ENCODE results near the gene UAP1L1.
A peak's percentile ranks its signal among the peaks of the same experiment; 100 is the strongest.
"Not testable (repeated sequence)": the region's sequence is repeated elsewhere in the genome, so short reads cannot be mapped to it uniquely, and the experiment has no call there.

Gene UAP1L1

DNA sequence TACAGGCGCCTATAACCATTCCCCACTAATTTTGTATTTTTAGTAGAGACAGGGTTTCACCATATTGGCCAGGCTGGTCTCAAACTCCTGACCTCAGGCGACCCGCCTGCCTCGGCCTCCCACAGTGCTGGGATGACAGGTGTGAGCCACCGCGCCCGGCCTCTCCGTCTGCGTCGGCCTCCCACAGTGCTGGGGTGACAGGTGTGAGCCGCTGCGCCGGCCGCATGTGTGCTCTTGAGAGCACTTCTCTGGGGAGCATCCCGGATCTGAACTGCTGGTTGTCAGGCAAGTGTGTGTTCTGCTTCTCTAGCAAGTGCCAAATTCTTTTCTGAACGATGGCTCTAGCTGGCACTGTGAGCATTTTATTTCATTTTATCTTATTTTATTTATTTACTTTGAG is 19.8 kb upstream of the UAP1L1 start:
- no peak for DNase-seq

DNA sequence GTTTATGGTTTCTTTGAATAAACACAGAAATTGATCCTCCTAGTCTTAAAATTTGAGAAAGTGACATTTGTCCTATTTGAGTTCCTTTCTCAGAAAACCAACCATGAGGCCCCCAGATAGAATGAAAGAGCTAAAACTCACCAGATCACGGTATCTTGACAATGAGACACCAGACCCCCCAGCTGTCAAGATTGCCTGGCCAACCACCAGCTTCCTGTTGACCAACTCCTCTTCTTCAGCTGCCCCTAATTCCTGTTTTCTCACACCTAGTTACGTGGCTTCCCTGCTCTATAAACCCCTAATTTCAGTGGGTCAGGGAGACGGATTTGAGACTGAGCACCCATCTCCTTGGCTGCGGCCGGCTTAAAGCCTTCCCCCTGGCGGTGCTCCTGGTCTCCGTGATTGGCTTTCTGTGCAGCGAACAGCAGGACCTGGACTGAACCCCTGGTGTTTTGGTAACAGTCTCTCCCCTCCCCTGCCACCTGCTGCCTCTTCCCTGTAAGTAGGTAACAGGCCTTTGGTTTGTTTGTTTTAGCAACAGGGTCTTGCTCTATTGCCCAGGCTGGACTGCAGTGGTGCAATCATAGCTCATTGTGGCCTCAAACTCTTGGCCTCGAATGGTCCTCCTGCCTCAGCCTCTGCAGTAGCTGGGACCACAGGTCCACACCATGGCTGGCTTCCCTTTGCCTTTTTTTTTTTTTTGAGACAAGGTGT is 18.6 kb upstream of the UAP1L1 start:
- no peak for DNase-seq

GRCh38 chr9:137062384-137062783 is 14.9 kb upstream of the UAP1L1 start:
- no peak for DNase-seq

DNA sequence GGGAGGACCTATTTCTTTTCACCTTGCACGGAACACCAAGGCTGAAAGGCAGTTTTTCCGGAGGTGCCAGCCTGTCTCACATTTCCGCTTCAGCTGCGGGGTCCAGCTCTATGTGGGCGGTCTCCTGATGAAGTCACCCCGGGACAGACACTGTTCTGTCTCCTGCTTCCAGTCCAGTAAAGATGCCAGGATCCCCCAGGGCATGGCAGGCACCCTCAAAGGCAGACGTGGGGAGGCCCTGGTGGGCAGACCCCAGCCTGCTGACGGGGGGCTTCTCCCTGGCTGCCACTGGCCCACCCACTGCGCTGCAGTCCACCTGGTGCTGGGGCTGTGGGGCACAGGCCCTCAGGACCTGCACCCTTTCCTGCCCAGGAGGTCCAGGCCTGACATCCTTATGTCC is 14.5 kb upstream of the UAP1L1 start:
- DNase-seq, result not testable (repeated sequence)

DNA sequence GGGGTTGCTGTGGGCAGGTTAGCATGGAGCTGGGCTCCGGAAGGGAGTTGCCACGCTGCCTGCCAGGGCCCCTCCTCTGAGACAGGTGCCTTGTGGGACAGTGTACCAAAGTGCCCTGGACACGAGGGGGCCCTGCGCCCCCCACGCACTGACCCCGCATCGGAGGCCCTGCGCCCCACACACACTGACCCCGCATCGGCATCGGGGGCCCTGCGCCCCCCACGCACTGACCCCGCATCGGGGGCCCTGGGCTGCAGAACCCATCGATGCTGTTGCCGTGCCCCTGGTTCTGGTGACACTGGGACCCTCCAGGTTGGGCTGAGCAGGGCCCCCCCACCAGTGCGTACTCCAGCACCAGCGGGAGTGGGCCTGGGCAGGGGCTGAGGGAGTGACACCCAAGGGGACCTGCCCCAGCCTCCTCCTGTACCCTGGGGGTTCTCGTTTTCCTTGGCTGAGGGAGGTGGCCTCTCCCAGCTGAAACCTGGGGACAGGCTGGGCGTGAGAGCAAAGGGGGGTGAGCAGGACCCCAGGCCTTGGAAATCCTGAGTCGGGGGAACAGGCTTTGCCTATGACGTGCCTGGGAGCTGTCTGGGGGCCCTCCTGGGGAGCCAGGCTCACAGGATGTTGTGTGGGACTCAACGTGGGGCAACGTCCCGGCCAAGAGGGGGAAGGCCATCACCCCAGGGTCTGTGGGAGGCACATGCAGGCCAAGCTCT is 13.8 kb upstream of the UAP1L1 start:
- DNase-seq, result no peak

DNA sequence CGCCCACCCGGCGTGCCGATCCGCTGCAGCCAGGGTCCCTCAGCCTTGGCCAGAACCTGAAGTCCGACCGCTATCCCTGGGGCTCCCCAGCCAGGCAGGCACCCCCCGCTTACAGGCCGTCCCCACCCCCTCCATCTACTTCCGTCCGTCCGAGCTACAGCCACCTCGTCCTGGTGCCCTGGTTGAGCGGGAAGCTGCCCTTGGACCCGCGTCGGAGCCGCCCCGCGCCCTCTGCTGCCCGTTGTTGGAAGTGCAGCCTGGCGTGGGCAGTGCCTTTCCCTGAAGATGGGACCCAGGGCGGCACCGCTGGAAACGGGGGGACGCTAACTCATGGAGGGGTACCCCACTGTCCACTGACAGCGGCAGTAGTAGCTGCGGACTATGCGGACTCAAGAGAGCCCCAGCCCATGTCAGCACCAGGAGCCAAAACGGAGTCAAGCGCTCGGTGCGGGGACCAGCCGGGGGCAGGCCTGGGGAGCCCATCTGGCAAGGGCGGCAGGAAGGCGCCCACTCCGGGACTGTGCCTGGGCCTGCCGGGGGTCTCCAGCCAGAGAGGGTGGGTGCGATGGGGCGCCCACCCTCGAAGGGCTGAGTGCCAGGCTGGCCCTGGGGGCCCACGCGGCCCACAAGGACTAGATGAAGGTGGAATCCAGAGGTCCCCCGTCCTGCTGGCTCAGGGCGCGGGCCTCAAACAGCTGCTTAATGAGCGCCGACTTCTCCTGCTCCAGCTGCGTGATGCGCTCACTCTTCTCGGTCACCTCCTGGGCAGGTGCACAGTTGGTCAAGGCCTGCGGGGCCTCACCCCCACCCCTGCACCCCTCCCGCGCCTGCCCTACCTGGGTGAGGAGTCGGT is 13.1 kb upstream of the UAP1L1 start:
- peak; percentile 30 for DNase-seq

- no peak for DNase-seq
These were observed 12.5 kb upstream of the UAP1L1 start for GRCh38 chr9:137064880-137065164.

GRCh38 chr9:137065336-137065967 is 11.9 kb upstream of the UAP1L1 start:
- no peak for DNase-seq

DNA sequence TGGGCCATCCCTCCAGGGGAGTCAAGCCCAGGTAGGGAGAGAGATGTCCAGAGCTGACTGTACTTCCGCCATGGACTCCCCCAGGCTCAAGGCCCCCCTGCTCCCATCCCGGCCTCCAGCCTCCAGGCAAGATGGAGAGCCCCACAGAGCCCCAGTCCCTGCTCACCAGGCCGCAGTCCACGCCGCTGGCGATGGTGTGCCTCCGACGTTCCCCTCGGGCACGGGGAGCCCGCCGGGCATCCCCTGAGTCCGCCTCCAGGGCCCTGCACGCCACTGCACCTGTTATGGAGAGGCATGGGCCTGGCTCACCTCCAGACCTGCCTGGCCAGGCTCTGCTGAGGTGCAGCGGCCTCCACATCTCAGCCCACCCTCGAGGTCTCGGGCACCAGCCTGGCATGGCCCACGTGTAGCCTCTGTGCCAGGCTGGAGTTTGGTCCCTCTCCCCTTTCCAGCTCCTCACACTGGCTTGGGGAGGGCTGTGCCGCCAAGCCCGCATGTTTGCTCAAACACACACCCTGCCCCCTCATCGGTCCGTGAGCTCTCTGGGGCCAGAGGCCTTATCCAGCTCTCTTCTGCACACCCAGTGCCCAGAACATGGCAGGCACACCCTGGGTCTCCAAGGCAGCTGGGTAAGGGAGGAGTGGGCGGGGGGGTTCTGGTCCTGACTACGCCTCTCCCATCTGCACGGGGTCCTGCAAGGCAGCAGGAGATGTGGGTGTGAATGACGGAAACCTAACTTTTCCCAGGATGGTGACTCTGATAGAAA is 11.0 kb upstream of the UAP1L1 start:
- DNase-seq, result no peak

GRCh38 chr9:137067860-137068538 is 9.3 kb upstream of the UAP1L1 start:
- peak; percentile 74 for DNase-seq

DNA sequence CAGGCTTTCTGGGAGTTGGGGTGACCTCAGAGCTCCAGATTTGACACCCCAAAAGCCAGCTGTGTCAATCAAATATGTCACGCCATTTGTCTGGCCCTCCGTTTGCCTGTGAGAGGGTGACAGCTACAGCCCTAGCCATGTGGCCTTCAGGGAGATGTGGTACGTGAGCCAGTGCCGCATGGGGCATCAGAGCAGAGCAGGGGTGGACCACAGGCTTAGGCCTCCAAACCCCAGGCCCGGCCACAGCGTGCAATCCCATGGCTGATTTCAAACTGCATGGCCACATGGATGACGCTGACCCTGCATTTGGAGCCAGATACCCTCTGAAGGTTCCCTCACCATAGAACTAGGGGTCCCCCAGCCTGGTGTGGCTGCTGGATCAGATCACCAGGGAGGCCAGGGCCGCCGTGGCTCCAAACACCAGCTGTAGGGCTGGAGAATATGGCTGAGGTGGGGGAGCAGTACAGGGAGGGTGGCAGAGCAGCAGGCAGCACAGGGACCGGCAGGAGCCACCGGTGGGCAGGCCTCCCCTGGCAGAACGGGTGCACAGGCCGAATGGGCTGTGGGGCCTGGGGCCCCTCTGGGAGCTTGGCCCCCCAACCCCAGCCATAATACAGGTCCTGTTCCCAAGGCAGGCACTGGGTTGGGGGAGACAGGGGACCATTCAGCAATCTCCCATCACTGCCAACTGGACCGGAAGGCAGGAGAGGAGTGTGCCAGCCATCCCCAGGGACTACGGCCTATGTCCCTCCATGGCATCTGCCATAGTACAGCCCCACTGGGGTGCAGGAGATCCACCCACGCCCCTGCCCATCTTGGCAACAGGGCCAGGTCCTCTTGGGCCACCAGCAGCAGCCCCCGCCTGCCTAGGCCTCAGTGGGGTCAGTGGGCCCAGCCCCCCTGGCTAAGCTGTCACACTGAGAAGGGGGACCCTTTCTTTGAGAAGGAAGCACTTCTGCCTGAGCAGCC is 8.5 kb upstream of the UAP1L1 start:
- no peak for DNase-seq

GRCh38 chr9:137069508-137070091 is 7.7 kb upstream of the UAP1L1 start:
- no peak for DNase-seq

DNA sequence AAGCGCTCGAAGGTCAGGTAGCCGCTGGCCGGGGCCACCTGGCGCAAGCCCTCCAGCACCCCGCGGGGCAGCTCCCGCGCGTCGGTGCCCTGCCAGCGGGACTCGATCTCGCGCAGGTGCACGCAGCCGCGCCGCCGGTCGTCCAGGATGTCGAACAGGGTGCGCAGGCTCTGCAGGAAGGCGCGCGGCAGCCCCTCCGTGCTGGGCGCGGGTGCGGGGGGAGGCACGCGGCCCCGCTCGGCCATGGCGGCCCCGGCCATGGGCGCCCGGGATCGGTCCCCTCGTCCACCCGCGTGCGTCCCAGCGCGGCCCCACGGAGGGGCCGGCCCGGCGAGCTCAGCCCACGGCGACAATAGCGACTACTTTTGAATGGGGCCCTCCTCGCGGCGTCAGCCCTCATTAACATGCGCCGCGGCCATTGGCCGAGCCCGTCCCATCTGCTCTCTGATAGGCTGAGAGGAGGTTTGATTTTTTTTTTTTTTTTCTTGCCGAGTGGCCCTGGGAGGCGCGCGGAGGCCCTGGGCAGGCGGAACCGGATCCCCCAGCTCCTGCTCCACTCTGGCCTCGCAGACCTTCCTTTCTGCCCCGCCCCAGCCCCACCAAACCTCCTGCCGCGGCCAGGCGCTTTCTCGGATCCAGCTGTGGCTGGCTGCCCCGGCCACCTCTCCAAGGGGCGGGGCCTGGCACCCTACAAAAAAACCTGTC is 7.0 kb upstream of the UAP1L1 start, which contains the start of gene SAPCD2:
SAPCD2 (minus strand) TSS at position 357 of the 705 bp plus-strand sequence; CDS start at position 260, 97 bp downstream.
- DNase-seq, result peak; percentile 86

DNA sequence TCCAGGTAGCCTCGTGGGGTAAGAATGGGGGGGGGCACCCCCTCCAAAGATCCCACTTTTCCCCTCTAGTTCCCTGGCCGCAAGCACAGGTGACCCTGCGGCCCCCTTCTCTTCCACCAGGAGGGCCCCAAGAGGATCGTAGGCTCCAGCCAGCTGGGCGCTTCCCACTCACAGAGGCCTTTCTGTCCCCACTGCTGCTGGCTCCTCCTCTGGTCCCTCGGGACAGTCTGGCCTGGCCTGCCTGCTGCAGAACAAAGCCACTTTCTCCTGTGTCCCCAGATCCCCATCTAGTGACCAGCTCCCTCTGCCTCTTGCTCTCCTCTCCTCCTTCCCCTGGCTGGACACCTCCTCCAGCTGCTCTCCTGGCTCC is 6.4 kb upstream of the UAP1L1 start:
- peak; percentile 5 for DNase-seq

- no peak for DNase-seq
These were observed 6.0 kb upstream of the UAP1L1 start for GRCh38 chr9:137071282-137071681.

DNA sequence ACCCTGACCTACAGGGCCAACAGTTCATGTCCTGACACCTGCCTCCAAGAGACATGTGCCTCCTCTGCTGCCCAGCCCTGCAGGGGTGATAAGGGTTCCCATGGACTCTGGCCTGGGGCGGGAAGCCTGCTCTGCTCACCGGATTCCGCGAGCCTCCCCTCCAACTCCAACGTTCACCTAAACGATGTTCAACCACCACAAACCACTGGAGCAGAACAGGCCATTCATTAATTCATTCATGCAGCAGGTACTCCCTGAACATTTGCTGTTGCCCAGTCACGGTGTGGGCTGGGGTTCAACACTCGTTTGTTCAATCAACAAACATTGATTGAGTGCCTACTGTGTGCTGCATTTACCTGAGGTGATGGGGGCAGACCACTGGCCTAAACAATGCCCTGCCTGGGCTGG is 3.3 kb upstream of the UAP1L1 start:
- DNase-seq, result no peak

- DNase-seq, result no peak
These were observed 2.6 kb upstream of the UAP1L1 start for GRCh38 chr9:137074657-137075274.

GRCh38 chr9:137075275-137075775 is 2.0 kb upstream of the UAP1L1 start:
- no peak for DNase-seq

GRCh38 chr9:137076636-137077009 is 694 bp upstream of the UAP1L1 start:
- no peak for DNase-seq

Data from fibroblast of skin of right biceps (primary cell).